ENCODE measurements around the gene AGK. TPM values are rescaled to one million over a fixed set of nuclear protein-coding genes. Genes with fewer than 3 reads are reported as not detected.

The AGK gene
- total RNA-seq, 1 experiment from 2014 or later, result 44.1 TPM

DNA sequence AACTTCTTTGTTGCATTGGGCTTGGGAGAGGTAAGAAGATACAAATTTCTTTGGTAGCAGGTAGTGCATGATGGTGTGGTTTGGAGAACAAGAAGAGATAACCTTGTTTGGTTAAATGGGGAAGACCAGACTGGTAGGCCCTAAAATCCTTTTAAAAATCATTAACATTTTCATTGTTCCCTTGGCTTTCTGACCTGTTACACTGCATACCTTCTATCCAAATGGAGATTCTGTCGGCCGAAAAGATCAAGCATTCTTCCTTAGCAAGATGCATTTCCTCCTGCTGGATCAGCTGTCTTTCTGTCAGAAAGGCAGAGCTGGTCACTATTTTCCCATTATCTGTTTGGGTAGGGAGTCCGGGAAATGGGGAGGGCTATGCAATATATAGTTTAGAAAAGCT, 33.7 kb downstream of the AGK start:
- CTCF ChIA-PET, result no interaction called here
- Histone ChIP-seq H3K4me1 (replicated peaks; ENCODE audit: insufficient read depth) (peaks cover 13% of the 10 kb centered on the region), H3K27ac (peak overlapping the region; percentile 61; the same call in 1 of the 2 replicates), H3K9me2 (ENCODE audit: insufficient read depth) (no peaks in the 10 kb centered on the region), H3F3A (ENCODE audit: insufficient read depth, low read depth) (no peaks in the 10 kb centered on the region), H3K4me3 (no peak overlapping the region), H3K79me2 (ENCODE audit: low read depth) (no peaks in the 10 kb centered on the region), H3K36me3 (ENCODE audit: low read depth) (peaks cover 9% of the 10 kb centered on the region; the same call in 1 of the 2 replicates), H3K9me3 (ENCODE audit: insufficient read depth, low read depth) (no peaks in the 10 kb centered on the region), H3K27me3 (ENCODE audit: insufficient read depth, low read depth) (no peaks in the 10 kb centered on the region), H4K20me1 (ENCODE audit: insufficient read depth) (no peaks in the 10 kb centered on the region), H2AFZ (no peak overlapping the region), H3K4me2 (no peak overlapping the region)
- TF ChIP-seq, protein P1, sequence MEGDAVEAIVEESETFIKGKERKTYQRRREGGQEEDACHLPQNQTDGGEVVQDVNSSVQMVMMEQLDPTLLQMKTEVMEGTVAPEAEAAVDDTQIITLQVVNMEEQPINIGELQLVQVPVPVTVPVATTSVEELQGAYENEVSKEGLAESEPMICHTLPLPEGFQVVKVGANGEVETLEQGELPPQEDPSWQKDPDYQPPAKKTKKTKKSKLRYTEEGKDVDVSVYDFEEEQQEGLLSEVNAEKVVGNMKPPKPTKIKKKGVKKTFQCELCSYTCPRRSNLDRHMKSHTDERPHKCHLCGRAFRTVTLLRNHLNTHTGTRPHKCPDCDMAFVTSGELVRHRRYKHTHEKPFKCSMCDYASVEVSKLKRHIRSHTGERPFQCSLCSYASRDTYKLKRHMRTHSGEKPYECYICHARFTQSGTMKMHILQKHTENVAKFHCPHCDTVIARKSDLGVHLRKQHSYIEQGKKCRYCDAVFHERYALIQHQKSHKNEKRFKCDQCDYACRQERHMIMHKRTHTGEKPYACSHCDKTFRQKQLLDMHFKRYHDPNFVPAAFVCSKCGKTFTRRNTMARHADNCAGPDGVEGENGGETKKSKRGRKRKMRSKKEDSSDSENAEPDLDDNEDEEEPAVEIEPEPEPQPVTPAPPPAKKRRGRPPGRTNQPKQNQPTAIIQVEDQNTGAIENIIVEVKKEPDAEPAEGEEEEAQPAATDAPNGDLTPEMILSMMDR (conservative IDR thresholded peaks at IDR 0.05), result no peak
- no peak for TF ChIP-seq EZH2 (IDR thresholded peaks at IDR 0.05; ENCODE audit: low read depth)
- BruUV-seq (replicated peaks), result no TSS peak
- no peak for DNase-seq
- POLR2A ChIA-PET (ENCODE audit: unreplicated experiment), result interaction anchor here (0.7 kb wide), 1 partner anchor 33 kb away, joined by 3 read pairs; no protein-coding TSS in a partner anchor
- intact Hi-C loops (cut with micrococcal nuclease; ENCODE audit: unreplicated experiment), result no loop called here

DNA sequence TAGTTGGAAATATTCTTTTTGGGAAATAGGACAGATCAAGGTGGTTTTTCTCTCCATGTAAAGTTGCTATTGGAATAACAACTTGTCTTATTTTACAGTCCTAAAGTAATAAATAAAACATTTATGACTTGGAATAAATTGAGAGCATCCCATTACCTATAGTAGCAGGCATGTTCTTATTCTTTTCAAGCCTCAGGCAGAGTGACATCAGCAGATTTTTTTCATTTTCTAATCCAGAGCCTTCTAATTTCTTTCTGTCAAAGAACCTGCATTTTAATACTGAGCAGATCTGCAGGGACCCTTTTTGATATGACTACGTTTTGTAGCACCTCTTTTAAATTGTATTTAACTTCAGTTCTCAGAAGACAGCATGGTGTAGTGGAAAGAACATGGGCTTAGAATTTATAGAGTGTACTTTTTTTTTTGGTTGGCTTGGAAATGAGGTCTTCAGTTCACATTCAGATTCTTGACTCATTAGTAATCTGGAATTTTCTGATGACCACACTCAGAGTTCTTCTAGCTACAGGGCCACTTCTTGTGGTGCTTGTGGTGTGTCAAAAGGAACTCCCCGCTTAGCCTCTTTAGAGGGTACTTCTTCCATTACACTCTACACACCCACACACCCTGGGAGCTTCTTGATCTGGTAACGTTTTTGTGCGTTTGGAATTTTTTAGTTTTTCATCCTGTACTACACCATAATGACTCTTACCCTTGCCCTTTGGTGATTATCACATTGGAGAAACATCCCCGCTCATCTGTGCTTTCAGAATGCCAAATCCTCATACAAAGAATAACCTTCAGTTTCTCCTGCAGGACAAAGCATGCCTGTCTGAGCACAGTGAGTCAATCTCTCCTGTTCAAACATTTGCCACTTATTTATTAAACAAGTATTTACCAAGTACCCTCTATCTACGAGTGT, 34.6 kb downstream of the AGK start:
- Histone ChIP-seq H3K27ac (peak overlapping the region; percentile 61), H3K4me3 (no peak overlapping the region)
- POLR2A ChIA-PET (ENCODE audit: unreplicated experiment), result interaction anchor here (0.5 to 0.7 kb wide), 2 partner anchors 34 to 158 kb away, joined by 3 read pairs; no protein-coding TSS in a partner anchor

DNA sequence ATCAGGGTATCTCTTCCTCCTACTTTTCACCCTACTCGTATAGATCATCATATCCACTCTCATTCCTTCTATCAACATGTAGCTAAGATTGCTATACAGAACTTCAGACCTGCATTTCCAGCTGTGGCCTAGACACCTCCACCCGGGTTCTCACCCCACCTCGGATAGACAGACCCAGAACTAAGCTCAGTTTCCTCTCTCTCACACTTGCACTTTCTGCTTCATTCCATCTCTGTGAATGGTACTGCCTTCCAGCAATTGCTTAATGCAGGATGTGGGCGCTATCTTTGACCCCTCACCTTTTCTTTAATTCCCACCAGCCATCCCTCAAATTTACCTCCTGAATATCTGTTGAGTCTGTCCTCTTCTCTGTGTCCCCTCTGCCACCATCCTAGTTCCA, 35.7 kb downstream of the AGK start:
- peaks cover 13% of the 10 kb centered on the region for H3K4me1 ChIP-seq (replicated peaks; ENCODE audit: insufficient read depth)
- CTCF ChIA-PET, result no interaction called here

More for the DNA sequence above, 34.6 kb downstream of the AGK start:
- Histone ChIP-seq H3K9me3 (ENCODE audit: insufficient read depth, low read depth) (no peaks in the 10 kb centered on the region), H3K36me3 (ENCODE audit: low read depth) (peaks cover 9% of the 10 kb centered on the region; the same call in 1 of the 2 replicates), H3K9me2 (ENCODE audit: insufficient read depth) (no peaks in the 10 kb centered on the region), H3K4me1 (replicated peaks; ENCODE audit: insufficient read depth) (peaks cover 13% of the 10 kb centered on the region), H3K79me2 (ENCODE audit: low read depth) (no peaks in the 10 kb centered on the region), H3K27me3 (ENCODE audit: insufficient read depth, low read depth) (no peaks in the 10 kb centered on the region), H2AFZ (no peak overlapping the region), H3K4me2 (peak overlapping the region; percentile 34; the same call in 1 of the 2 replicates), H4K20me1 (ENCODE audit: insufficient read depth) (no peaks in the 10 kb centered on the region), H3F3A (ENCODE audit: insufficient read depth, low read depth) (no peaks in the 10 kb centered on the region)
- intact Hi-C loops (cut with micrococcal nuclease; ENCODE audit: unreplicated experiment), result no loop called here
- peak; percentile 34 to 51 for DNase-seq
- TF ChIP-seq, protein P1 (conservative IDR thresholded peaks at IDR 0.05), result no peak
- no peak for TF ChIP-seq EZH2 (IDR thresholded peaks at IDR 0.05; ENCODE audit: low read depth)
- CTCF ChIA-PET, result no interaction called here
- BruUV-seq (replicated peaks), result no TSS peak

More for the DNA sequence above, 35.7 kb downstream of the AGK start:
- Histone ChIP-seq H3F3A (ENCODE audit: insufficient read depth, low read depth) (no peaks in the 10 kb centered on the region), H3K4me2 (no peak overlapping the region), H3K4me3 (no peak overlapping the region), H3K27me3 (ENCODE audit: insufficient read depth, low read depth) (no peaks in the 10 kb centered on the region), H3K9me3 (ENCODE audit: insufficient read depth, low read depth) (no peaks in the 10 kb centered on the region), H3K27ac (no peak overlapping the region), H3K79me2 (ENCODE audit: low read depth) (no peaks in the 10 kb centered on the region), H3K36me3 (ENCODE audit: low read depth) (peaks cover 9% of the 10 kb centered on the region; the same call in 1 of the 2 replicates), H2AFZ (no peak overlapping the region), H4K20me1 (ENCODE audit: insufficient read depth) (no peaks in the 10 kb centered on the region), H3K9me2 (ENCODE audit: insufficient read depth) (no peaks in the 10 kb centered on the region)
- POLR2A ChIA-PET (ENCODE audit: unreplicated experiment), result no interaction called here
- intact Hi-C loops (cut with micrococcal nuclease; ENCODE audit: unreplicated experiment), result no loop called here
- DNase-seq, result no peak
- no TSS peak for BruUV-seq (replicated peaks)
- TF ChIP-seq, protein P1 (conservative IDR thresholded peaks at IDR 0.05), result no peak
- TF ChIP-seq EZH2 (IDR thresholded peaks at IDR 0.05; ENCODE audit: low read depth), result no peak

Measured in PC-9 (cell line).